Neural progenitor cell (in vitro differentiated cells): ENCODE data around the gene UBL4B.

ENCODE experiments used
- EZH2 ChIP-seq: fragments of 200-600 bp; sonication (generic); IDR thresholded peaks from 2 replicates; pipeline ENCODE4 v1.6.1; 2017; ENCODE audit warnings: antibody characterized with exemption, mild to moderate bottlenecking, moderate library complexity
- EZH2phosphoT487 ChIP-seq: fragments of 200-600 bp; sonication (generic); IDR thresholded peaks from 2 replicates; pipeline ENCODE4 v1.6.1; 2017; ENCODE audit warnings: antibody characterized with exemption
- TF ChIP-seq, protein P1 (sequence below): fragments of 200-600 bp; sonication (generic); IDR thresholded peaks from 2 replicates; pipeline ENCODE4 v1.5.1; 2017; ENCODE audit warnings: antibody characterized with exemption, mild to moderate bottlenecking

DNA sequence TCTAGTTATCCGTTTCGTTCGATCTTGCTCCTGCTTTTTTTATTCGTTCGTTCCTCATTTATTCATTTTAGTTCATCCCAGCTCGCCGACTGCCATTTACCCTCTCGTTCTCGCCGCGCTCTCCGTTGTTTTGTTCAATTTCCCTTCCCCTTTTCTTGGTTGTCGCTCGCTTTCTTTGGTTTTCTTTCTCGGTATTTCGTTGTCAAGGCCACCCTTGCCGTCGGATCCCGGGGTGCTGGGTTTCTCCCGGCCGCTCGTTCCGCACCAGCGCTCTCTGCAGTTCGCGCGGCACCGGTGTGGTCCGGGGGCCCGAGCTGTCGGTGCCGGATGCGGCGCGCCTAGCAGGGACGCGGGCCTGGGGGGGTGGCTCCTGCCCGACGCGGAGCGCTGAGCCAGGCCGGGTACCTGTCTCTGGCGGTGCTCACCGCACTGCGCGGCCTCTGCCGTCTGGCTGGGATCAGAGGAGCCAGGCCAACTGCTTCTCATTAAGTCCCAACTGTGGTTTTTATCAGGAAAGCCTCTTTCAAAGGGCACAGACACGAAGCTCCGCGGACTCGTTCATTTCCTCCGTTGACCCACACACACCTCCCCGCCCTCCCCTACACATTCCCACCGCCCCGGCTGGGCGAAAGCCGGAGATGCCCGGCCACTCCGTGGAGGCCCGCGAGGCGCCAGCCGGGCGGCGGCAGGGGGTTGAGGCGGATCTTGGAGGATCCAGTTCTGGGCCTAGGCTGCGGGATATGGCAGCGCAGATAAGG is 43.4 kb upstream of the UBL4B start:
- TF ChIP-seq, protein P1, sequence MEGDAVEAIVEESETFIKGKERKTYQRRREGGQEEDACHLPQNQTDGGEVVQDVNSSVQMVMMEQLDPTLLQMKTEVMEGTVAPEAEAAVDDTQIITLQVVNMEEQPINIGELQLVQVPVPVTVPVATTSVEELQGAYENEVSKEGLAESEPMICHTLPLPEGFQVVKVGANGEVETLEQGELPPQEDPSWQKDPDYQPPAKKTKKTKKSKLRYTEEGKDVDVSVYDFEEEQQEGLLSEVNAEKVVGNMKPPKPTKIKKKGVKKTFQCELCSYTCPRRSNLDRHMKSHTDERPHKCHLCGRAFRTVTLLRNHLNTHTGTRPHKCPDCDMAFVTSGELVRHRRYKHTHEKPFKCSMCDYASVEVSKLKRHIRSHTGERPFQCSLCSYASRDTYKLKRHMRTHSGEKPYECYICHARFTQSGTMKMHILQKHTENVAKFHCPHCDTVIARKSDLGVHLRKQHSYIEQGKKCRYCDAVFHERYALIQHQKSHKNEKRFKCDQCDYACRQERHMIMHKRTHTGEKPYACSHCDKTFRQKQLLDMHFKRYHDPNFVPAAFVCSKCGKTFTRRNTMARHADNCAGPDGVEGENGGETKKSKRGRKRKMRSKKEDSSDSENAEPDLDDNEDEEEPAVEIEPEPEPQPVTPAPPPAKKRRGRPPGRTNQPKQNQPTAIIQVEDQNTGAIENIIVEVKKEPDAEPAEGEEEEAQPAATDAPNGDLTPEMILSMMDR: no peak
- TF ChIP-seq EZH2phosphoT487: peak; percentile 79
- TF ChIP-seq EZH2: peak; percentile 78
